Measurements from ENCODE around the gene NTN1.

DNA sequence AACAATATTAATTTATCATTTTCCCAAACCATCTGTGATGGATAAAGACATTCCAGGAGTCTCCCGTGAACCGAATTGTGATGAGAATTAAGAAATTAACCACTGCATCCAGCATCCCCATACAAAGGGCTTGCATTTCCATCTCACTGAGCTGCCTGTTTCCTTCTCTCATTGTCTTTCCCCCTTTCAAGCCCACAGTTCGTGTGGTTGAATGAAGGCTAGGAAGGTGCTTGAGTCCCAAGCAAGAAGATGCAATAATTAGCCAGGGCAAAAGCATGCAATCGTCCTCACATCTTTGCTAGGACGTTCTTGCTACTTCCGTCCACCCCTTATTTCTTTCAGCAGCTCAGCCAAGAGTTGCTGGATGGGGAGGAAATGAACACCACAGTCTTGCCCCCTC lies 146.1 kb downstream of the NTN1 start:
- no peak for TF ChIP-seq SP1 (IDR thresholded peaks at IDR 0.05; ENCODE audit: low read depth)
- TF ChIP-seq, protein P1, sequence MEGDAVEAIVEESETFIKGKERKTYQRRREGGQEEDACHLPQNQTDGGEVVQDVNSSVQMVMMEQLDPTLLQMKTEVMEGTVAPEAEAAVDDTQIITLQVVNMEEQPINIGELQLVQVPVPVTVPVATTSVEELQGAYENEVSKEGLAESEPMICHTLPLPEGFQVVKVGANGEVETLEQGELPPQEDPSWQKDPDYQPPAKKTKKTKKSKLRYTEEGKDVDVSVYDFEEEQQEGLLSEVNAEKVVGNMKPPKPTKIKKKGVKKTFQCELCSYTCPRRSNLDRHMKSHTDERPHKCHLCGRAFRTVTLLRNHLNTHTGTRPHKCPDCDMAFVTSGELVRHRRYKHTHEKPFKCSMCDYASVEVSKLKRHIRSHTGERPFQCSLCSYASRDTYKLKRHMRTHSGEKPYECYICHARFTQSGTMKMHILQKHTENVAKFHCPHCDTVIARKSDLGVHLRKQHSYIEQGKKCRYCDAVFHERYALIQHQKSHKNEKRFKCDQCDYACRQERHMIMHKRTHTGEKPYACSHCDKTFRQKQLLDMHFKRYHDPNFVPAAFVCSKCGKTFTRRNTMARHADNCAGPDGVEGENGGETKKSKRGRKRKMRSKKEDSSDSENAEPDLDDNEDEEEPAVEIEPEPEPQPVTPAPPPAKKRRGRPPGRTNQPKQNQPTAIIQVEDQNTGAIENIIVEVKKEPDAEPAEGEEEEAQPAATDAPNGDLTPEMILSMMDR (IDR thresholded peaks at IDR 0.05 in 2 of 3, conservative IDR thresholded peaks at IDR 0.05 in 1 of 3; ENCODE audit: borderline replicate concordance in 1 of 3, insufficient read depth in 1 of 3, low read depth in 2 of 3, low read length in 2 of 3): no peak
- no peak for TF ChIP-seq MAX (IDR thresholded peaks at IDR 0.05)
- no peak for TF ChIP-seq POLR2A (IDR thresholded peaks at IDR 0.05; ENCODE audit: borderline replicate concordance, extremely low read depth, insufficient read depth, insufficient read length)

Data from HCT116 (cell line).